GM12872 (cell line): Measurements from ENCODE around the gene NUP58.

Experiments used
- CTCF ChIP-seq: IDR thresholded peaks from 3 replicates; pipeline ENCODE4 v1.5.1; 2011; ENCODE audit warnings: low read depth, mild to moderate bottlenecking, low read length, moderate library complexity; ENCODE audit not compliant: insufficient read depth

NUP58 gene

GRCh38 chr13:25288966-25289365 lies 12.5 kb upstream of the NUP58 start:
- TF ChIP-seq CTCF, result no peak

GRCh38 chr13:25291691-25292090 lies 9.7 kb upstream of the NUP58 start:
- TF ChIP-seq CTCF, result no peak

GRCh38 chr13:25292301-25292700 lies 9.1 kb upstream of the NUP58 start:
- TF ChIP-seq CTCF, result no peak

- no peak for TF ChIP-seq CTCF
Observed at GRCh38 chr13:25295228-25295627, 6.2 kb upstream of the NUP58 start.

- no peak for TF ChIP-seq CTCF
Observed at GRCh38 chr13:25295701-25296100, 5.7 kb upstream of the NUP58 start.

GRCh38 chr13:25300861-25301346 lies 521 bp upstream of the NUP58 start:
- TF ChIP-seq CTCF, result no peak

GRCh38 chr13:25302121-25302520 lies 696 bp downstream of the NUP58 start:
- TF ChIP-seq CTCF, result no peak
